CD4-positive, alpha-beta T cell treated with Interferon alpha-2 for 1 hour (primary cell): Measurements from ENCODE around the gene ROR2.
A peak's percentile ranks its signal among the peaks of the same experiment; 100 is the strongest.

Experiments
- DNase-seq, 2 donors: peaks; one replicate each; pipeline ENCODE4 v3.0.0-alpha.2; 2020 to 2022

ROR2 gene

DNA sequence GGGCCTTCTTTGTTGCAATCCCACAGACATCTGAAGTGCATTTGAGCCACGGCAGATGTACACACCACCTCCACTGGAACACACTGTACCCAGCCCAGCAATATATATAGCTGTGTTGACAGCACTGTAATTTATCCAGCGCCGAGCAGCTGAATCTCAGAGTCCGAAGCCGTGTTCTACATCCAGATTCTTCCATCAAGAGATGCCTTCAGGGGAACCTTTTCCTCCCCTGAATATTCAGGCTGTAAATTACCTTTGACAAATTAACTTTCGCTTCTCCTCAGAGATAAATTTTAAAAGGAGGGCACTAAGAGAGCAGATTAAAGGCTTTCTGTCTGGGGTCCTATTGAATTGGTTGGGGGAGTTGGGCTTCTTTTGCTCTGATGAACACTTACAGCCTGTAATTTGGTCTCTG lies 76.4 kb downstream of the ROR2 start:
- no peak for DNase-seq

DNA sequence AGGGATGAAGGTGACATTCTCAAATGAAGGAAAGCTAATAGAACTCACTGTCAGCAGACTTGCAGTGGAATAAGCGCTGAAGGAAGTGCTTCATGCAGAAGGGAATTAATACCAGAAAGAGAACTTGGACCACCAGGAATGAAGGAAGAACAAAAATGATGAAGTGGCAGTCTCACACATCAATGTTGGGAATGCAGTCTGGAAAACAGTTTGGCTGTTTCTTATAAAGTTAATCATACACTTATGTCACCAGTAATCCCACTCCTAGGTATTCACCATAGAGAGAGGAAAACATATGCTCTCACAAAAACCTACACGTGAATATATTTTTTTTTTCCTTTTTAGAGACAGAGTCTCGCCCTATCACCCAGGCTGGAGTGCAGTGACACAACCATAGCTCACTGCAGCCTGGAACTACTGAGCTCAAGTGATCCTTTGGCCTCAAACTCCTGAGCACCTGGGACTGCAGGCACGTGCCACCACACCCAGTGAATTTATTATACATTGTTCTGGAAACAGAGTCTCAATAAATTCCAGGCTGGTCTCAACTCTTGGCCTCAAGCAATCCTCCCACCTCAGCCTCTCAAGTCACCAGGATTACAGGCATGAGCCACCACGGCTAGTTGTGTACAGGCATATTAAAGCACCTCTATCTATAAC lies 81.2 kb downstream of the ROR2 start:
- no peak for DNase-seq

DNA sequence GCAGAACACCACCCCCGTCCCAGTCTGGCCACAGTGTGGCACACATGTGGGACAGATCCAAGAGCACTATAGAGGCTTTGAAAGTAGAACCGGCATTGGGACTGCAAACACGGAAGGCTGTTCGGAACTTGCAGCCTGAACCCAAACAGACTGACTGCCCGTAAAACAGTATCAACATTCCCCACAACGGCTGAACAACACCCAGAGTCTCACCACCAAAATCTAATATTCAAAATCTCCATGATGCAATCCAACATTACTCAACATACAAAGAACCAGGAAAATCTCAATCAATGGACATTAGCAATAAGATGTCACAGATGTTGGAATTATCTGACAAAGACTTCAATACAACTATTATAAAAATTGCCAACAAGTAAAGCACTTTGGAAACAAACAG lies 82.3 kb downstream of the ROR2 start:
- no peak for DNase-seq

DNA sequence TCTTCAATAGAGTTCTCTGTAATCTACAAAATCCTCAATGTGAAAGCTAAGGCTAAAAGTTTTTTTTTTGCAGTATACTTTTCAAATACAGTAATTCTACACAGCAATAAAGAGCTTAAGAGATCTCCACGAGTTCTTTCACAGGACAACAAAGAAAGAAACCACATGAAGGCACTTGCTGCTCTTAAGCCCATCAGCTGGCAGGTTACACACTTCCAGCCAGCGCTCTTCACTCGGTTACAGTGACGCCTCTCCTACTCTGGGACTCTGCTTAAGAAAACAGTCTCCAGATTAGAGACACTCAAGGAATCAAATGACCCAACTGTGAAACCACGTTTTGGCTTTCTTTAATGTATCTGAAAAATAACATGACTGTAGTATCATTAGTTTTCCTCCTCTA lies 85.0 kb downstream of the ROR2 start:
- no peak for DNase-seq

DNA sequence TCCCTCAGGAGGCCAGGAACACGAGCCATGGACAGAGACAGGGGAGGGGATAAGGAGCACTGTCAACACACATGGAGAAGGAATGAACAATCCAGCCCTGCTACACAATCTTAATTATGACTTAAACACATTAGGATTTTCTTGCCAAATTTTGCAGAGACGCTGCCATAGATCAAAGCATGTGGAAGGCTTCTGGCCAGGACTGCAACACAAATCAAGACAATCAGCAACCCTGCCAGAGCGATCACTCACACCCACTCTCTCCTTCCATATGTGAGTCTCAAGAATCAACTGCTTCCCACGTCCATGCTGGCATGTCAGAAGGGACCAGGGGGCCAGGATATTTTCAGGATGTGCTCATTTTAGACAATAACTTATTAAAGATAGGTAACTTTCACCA lies 85.6 kb downstream of the ROR2 start:
- DNase-seq, result no peak

DNA sequence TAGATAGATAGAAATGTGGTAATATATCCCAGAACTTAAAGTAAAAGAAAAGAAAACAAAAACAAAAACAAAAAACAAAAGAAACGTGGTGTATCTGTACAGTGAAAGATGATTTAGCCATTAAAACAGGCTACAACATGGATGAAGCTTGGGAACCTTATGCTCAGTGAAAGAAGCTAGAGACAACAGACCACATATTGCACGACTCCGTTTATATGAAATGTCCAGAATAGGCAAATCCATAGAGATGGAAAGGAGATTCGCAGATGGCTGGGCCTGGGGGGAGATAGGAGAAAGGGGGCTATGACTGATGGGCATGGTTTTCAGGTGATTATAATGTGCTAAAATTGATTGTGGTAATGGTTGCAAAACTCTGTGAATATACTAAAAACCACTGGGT lies 86.6 kb downstream of the ROR2 start:
- DNase-seq, result no peak

DNA sequence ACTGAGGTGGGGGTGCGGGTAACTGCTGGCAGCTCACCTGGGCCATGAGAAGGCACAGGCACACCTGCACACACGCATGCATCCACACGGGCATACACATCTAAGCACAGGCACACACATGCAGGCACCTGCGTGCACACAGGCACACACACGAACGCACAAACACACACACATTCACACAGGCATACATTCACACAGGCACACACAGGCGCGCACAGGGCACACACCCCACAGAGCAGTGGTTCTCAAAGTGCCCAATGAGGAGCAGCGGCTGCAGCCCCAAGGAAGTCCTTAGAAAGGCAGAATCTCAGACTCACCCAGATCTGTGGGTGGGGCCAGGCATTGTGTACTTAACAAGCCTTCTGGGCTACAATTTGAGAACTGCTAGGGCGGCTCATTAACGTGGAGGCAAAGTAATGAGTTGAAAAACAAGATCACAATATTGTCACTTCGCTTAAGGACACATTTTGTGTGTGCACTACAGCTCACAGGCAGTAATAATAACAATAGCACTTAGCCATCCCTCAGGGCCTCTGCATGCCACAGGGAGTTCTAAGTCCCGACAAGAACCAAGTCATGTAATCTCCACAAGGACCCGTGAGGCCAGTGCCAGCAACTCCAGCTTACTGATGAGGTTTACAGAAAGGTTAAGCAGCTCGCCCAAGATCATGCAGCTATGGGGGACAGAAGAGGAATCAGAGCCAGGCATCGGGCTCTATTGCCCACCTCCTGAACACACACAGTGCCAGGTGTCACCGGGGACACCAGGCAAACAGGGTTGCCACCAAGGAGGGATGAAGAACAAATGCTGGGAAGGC lies 91.6 kb downstream of the ROR2 start:
- no peak for DNase-seq

DNA sequence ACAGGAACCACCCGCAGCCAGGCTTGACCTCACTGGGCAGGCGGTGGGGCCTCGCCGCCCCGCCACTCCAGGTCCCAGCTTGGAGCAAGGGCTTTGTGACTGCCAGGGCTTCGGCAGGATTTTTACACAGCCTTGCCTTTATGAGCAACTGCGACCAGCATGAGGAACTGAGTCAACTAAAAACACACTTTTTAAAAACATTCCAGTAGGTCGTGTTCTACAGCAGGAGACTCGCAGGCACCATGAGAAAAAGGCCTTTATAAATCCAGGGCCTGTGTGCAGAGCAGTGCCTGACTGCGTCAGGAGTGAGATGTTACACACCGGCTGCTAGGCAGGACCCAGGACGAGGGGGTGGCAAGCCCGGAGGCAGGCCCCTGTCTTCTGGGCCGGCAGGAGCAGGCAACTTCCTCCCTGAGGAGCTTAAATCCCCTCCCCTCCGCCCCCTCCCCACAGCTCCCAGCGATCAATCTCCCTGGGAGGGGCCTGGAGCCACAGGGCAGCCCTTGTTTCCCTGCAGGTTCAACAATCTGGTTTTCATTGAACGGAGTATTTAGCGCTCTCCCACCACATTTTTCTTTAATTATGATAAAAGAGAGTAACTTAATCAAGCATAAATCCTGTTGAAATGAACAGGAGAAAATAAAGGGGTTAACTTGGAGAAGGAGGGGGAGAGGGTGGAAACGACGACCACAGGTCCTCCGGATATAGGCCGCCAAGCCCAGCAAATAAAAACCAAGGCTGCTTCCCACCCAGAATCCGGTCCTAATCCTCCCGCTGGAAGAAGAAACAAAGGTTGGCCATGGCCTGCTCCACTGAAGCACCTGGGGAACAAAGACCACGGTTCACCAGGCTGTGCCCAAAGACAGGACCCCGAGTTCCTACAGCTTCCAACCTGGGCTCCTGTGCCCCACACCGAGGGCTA lies 92.5 kb downstream of the ROR2 start:
- no peak for DNase-seq

DNA sequence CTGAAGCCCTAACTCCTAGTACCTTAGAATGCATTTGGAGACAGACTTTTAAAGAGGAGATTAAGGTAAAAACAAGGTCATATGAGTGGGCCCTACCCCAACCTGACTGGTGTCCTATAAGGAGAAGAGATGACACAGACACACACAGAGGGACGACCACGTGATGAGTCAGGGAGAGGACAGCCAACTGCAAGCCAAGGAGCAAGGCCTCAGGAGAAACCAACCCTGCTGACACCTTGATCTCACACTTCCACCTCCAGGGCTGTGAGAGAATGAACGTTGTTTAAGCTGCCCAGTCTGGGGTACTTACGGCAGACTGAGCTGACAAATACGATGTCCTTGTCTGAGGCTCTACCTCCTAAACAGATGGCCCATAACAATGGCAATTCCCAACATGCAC lies 93.6 kb downstream of the ROR2 start:
- no peak for DNase-seq

DNA sequence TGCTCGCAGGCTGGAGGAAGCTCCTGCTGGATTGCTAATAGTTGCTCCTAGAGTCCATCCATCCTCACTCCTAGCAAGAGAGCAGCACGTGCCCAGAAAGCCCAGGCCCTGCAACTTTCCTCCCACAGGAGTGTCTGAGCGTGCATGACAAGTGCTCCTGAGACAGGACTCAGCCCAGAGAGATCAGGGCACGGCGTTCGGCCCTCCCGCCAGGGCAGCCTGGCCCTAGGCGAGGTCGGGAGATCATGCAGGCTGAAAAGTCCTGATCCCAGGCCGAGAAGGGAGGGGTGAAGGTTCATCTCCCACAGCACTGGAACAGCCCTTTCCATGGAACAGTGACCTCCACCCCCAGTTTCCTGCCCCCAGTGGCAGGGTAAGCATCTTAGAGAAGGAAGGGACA lies 94.8 kb downstream of the ROR2 start:
- no peak for DNase-seq

DNA sequence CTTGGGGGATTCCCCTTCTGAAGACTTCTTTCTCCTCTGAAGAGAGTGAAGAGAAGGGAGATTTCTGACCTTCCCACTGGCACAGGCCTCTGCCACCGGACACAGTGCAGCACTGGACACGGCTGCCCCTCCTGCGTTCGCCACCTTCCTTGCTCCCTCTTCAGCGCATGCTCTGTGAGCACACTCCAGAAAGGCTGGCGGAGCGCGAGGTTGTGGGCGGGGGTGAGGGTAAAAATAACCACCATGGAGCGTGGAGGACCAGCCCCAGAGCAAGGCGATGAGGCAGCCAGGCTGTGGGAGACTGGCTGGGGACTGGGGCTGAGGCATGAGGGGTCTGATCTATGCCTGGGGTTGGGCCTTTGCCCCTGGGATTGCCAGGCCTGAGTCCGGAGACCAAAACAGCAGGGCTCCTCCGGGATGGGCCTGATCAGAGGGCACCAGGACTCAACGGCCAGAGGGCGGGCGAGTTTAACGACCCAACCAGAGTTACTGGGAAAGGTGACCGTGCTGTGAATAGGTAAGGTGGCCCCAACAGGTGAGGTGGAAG lies 97.2 kb downstream of the ROR2 start:
- DNase-seq, result no peak

DNA sequence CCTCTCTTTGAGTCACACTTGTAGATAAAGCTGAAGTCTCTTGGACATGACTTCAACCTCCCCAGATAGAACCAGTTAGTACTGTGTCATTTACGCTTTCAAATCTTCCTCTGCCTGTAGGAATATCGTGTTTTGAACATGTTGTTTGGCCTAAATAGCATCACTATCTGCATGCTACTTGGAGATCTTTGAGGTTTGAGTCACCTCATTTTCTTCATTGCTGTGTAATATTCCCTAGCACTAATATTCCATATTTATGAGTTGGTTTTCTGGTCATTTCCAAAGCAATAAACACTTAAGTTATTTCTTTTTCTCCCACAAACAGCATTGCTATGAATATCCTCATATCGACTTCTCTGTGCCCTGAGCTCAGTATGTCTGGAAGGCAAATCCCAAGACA lies 100.3 kb downstream of the ROR2 start:
- no peak for DNase-seq

DNA sequence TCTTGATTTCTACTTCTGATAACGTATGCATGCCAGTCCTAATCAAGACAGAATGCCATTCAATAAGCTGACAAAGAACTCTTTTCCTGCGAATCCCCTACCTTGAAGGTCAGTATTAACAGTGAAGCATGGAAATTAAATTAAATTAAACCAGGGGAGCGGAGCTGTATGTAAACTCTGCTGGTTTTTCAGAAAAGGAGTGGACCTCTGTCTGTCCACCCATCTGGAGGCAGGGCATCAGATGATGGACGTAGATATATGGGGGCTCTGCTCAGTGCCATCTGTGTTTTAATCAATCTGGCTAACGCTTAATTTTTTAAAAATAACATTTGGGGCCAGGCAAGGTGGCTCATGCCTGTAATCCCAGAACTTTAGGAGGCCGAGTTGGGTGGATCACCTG lies 101.9 kb downstream of the ROR2 start:
- no peak for DNase-seq

DNA sequence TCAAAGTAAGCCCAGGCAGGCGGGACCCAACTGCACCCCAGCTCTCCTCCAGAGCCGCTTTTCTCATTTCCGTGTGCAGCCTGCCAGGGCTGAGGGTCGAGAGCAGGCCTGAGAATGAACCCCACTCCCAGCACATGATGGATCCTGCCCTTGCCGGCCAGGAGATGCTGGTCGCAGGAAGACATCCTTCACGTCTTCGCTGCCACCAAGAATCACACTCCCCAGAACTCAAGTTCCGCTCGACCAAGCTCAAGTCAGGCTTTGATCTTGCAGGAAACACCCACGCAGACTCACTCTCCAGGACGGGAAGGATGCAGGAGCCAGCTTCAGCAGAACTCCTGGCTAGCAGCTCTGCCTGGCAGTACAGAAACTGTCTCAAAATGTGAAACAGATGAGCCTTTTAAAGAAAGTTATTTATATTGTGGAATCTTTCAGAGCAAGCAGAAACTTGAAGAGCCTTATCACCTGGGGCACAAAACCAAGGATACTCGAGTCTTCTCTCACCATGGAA lies 102.4 kb downstream of the ROR2 start:
- peak in 1 of 2 donors; percentile 3 for DNase-seq

DNA sequence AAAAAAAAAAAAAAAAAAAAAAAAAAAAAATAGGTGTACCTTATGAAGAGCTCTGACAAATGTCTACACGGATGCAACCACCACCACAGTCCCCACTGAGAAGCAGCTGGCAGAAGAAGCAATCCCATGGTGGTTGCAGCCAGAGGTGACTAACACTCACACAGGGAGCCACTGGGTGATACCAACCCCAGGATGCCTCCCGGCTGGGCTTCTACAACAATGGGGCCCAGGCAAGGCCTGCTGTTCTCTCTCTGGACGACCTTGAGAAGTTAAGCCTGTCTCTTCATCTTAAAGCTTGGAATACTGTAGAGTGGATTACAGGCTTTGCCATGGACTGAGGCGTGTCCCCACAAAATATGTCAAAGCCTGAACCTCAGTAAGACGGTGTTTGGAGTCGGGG lies 104.1 kb downstream of the ROR2 start:
- no peak for DNase-seq

DNA sequence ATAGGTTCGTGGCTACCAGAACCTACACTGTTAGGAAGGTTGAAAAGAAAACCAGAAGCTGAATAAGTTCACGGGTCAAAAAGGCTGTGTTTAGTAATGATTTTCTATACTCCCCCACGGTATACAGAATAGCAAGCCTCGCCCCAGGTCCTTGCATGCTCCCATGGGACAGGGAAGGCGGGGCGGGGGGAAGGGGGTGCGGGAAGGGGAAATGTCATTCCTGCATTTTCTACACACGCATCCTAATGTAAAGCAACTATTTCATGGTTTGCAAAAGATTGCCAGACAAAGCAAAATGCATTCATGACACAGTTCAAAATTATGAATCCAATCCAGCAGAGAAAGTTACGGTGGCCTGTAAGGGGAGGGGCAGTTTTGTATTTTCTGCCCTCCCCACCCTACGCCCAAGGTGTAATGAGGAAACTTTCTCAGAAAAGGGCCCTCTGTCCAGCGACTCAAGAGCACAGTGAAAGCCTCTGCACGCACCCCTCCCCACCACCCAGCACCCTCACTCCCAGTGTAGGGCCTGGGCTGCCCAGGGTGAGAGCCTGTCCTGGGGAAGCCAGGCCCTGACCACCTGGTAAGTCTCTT lies 105.2 kb downstream of the ROR2 start:
- DNase-seq, result no peak

DNA sequence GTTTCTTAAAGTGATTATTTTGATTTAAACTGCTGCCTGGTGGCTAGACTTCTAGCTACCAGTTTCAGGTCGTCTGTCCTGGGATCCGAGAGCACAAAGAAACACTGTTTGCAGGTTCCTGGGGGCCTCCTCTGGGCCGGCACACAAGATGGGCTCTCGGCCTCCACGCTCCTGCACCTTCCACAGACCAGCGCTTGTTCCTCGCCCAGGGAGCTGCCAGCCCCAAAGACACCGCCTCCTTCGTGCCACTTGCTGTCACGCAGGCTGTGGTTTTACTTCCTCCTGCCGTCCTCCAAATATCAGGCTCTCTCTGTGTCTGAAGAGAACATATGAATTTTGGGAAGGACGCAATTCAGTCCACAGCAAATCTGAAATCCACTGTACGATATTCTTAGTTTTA lies 105.8 kb downstream of the ROR2 start:
- DNase-seq, result no peak

DNA sequence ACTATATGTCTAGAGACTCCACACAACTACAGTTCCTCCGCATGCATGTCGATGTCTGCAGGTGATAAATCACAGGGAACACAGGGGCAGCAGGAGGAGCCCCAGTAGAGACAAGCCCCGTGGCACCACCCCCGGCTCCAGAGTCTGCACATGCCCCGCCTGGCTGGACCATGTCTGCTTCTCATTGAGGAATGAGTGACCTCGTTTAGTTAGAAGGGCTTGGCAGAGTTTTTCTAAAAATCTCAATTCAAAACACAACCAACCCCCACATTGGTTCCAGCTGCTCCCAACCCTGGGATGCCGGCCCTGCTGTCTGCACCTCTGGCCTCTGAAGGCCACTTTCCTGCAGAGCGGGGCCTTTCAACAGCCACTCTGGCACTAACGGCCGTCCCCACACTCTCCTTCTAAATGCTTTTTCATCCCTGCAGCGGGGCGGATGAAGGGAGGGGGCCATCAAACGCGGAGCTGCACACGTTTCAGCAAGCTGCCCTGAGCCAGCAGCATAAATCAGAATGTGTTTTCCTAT lies 106.3 kb downstream of the ROR2 start:
- DNase-seq, result no peak

DNA sequence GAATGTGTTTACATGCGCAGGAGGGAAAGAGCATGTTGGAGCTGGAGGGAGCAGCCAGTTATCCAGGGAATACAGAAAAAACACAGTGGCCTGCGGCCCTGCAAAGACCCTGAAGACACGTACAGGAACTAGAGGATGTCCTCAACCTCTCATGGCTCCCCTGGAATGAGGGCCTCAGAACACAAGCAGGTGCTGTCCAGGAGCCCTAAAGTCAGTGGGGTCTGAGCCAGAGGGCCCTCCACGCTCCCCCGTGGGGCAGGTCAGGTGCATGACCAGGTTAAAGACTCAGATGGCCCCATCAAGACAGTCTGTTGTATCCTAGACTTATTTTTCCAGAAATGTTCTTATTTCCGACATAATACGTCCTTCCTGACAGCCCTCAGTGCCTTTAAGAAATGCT lies 106.9 kb downstream of the ROR2 start:
- no peak for DNase-seq

DNA sequence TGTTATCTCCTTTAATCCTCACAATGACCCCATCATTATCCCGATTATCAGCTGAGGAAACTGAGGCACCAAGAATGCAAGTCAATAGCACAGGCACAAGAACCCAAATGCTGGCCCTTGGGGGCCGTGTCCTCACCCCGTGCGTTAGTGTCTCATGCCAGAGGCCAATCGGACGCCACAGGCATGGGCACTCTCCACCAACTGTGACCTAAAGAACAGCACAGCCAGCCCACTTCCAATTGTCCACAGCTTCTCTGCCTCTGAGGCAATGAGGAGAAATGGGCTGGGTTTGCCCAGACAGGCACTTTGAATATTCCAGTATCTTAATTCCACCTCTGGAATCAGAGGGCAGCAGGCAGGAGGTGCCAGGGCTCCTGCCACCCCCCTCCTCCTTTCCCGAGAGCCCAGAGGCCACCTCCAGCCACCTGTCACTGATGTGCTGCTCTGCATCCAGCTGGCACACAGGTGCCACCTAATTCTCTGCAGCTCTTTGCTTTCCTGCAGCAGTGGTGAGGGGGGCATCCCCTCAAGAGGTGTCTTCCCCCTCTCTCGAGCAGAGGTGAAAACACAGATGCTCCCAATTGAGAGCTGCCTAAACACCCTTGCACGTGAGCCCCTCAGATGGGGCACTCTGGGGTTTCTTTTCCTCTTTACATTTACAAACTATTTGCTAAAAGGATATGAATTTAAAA lies 107.5 kb downstream of the ROR2 start:
- DNase-seq, result no peak

DNA sequence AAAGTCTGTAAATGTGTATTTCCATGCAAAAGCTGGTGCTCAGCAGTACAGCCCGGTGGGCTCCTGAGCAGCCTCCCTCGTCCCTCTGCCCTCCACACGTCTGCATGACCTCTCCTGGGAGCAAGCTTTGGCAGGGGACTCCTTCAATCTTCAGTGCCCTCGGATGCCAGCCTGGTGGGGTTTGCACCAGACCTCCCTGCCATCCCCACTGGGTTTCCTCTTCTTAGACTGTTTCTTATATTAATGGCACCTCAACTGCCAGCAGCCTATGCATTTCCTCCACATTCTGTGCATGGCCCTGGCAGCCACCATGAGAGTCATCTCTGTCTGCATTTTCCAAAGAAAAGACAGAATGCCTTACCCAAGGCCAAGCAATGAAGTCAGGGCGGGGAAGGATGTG lies 108.4 kb downstream of the ROR2 start:
- no peak for DNase-seq

DNA sequence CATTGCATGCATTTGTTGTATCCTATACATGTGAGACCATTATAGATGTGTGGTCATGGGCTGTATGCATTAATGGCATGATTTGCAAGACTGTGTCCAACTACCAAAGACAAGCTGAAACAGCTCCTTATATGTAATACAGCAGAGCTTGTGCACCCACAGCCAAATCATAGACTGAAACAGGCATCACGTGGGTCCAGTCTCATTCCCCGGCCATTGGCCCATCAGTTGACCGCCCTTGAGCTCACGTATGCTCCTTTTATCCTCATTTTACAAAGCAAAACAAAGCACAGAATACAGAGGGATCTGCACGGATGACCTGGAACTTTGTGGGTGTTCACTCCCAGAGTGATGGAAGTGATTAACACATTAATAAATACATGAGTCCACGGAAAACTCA lies 109.1 kb downstream of the ROR2 start:
- DNase-seq, result no peak
